ENCODE data around the gene UCMA. TPM values are rescaled to one million over a fixed set of nuclear protein-coding genes. Genes with fewer than 3 reads are reported as not detected.

The UCMA gene
- total RNA-seq, 2 experiments from 2014 or later, result not detected

GRCh38 chr10:13231808-13232207 is 2.4 kb downstream of the UCMA start:
- no peak overlapping the region for H3K4me3 Mint-ChIP-seq
- ChIA-PET CTCF (no interaction called here), POLR2A (no interaction called here)
- no peaks in the 10 kb centered on the region for H3K36me3 Mint-ChIP-seq (ENCODE audit: low read depth)
- no peaks in the 10 kb centered on the region for H3K4me1 Mint-ChIP-seq
- DNase-seq (no peak), ATAC-seq (no peak)
- no peaks in the 10 kb centered on the region for H3K9me3 Mint-ChIP-seq (ENCODE audit: low read depth)
- intact Hi-C loops (cut with DNase I, micrococcal nuclease), result no loop called here
- no peaks in the 10 kb centered on the region for H3K27me3 Mint-ChIP-seq
- H3K27ac Mint-ChIP-seq, result no peak overlapping the region

GRCh38 chr10:13231190-13231589 is 3.0 kb downstream of the UCMA start:
- ChIA-PET POLR2A (no interaction called here), CTCF (no interaction called here)
- no peaks in the 10 kb centered on the region for H3K36me3 Mint-ChIP-seq (ENCODE audit: low read depth)
- ATAC-seq, result no peak
- H3K27me3 Mint-ChIP-seq, result no peaks in the 10 kb centered on the region
- no peak overlapping the region for H3K27ac Mint-ChIP-seq
- intact Hi-C loops (cut with DNase I, micrococcal nuclease), result no loop called here
- H3K4me1 Mint-ChIP-seq, result no peaks in the 10 kb centered on the region
- no peaks in the 10 kb centered on the region for H3K9me3 Mint-ChIP-seq (ENCODE audit: low read depth)
- no peak for DNase-seq
- no peak overlapping the region for H3K4me3 Mint-ChIP-seq

- ATAC-seq, result no peak
- no peaks in the 10 kb centered on the region for H3K27me3 Mint-ChIP-seq
- H3K4me1 Mint-ChIP-seq, result no peaks in the 10 kb centered on the region
- no peaks in the 10 kb centered on the region for H3K9me3 Mint-ChIP-seq (ENCODE audit: low read depth)
- no peak overlapping the region for H3K4me3 Mint-ChIP-seq
- no peaks in the 10 kb centered on the region for H3K36me3 Mint-ChIP-seq (ENCODE audit: low read depth)
- ChIA-PET POLR2A (no interaction called here), CTCF (no interaction called here)
- H3K27ac Mint-ChIP-seq, result no peak overlapping the region
- intact Hi-C loops (cut with DNase I, micrococcal nuclease), result no loop called here
- no peak for DNase-seq
These were observed 7.1 kb downstream of the UCMA start for GRCh38 chr10:13227031-13227430.

GRCh38 chr10:13225601-13226000 is 8.6 kb downstream of the UCMA start:
- no peaks in the 10 kb centered on the region for H3K36me3 Mint-ChIP-seq (ENCODE audit: low read depth)
- H3K4me1 Mint-ChIP-seq, result no peaks in the 10 kb centered on the region
- ChIA-PET CTCF (no interaction called here), POLR2A (no interaction called here)
- H3K4me3 Mint-ChIP-seq, result no peak overlapping the region
- H3K9me3 Mint-ChIP-seq (ENCODE audit: low read depth), result no peaks in the 10 kb centered on the region
- intact Hi-C loops (cut with DNase I, micrococcal nuclease), result no loop called here
- no peak overlapping the region for H3K27ac Mint-ChIP-seq
- no peak for ATAC-seq
- no peak for DNase-seq
- H3K27me3 Mint-ChIP-seq, result no peaks in the 10 kb centered on the region

- Mint-ChIP-seq H3K4me3 (no peak overlapping the region), H3K9me3 (ENCODE audit: low read depth) (no peaks in the 10 kb centered on the region), H3K27ac (no peak overlapping the region), H3K36me3 (ENCODE audit: low read depth) (no peaks in the 10 kb centered on the region), H3K4me1 (no peaks in the 10 kb centered on the region), H3K27me3 (no peaks in the 10 kb centered on the region)
- no peak for ATAC-seq
- no peak for DNase-seq
- intact Hi-C loops (cut with DNase I, micrococcal nuclease), result no loop called here
- ChIA-PET CTCF (interaction anchor here (1.1 kb wide), 1 partner anchor 148 kb away, joined by 3 read pairs; no protein-coding TSS in a partner anchor), POLR2A (no interaction called here)
These were observed 9.8 kb downstream of the UCMA start for GRCh38 chr10:13224210-13224995.

GRCh38 chr10:13223241-13223640 is 10.9 kb downstream of the UCMA start:
- Mint-ChIP-seq H3K4me1 (no peaks in the 10 kb centered on the region), H3K27ac (no peak overlapping the region), H3K4me3 (no peak overlapping the region), H3K27me3 (no peaks in the 10 kb centered on the region), H3K36me3 (ENCODE audit: low read depth) (no peaks in the 10 kb centered on the region), H3K9me3 (ENCODE audit: low read depth) (no peaks in the 10 kb centered on the region)
- POLR2A ChIA-PET, result no interaction called here
- ATAC-seq (no peak), DNase-seq (no peak)
- CTCF ChIA-PET, result no interaction called here
- intact Hi-C loops (cut with DNase I, micrococcal nuclease), result no loop called here

GRCh38 chr10:13222566-13222965 is 11.6 kb downstream of the UCMA start:
- Mint-ChIP-seq H3K27me3 (no peaks in the 10 kb centered on the region), H3K27ac (no peak overlapping the region), H3K4me1 (no peaks in the 10 kb centered on the region), H3K36me3 (ENCODE audit: low read depth) (no peaks in the 10 kb centered on the region), H3K9me3 (ENCODE audit: low read depth) (no peaks in the 10 kb centered on the region), H3K4me3 (no peak overlapping the region)
- ChIA-PET CTCF (no interaction called here), POLR2A (no interaction called here)
- ATAC-seq, result no peak
- intact Hi-C loops (cut with DNase I, micrococcal nuclease), result no loop called here
- DNase-seq, result no peak

- ATAC-seq, result no peak
- POLR2A ChIA-PET, result no interaction called here
These were observed 12.0 kb downstream of the UCMA start for GRCh38 chr10:13222151-13222550.

GRCh38 chr10:13221572-13221971 is 12.6 kb downstream of the UCMA start:
- intact Hi-C loops (cut with DNase I, micrococcal nuclease), result no loop called here
- no peaks in the 10 kb centered on the region for H3K4me1 Mint-ChIP-seq
- no peaks in the 10 kb centered on the region for H3K36me3 Mint-ChIP-seq (ENCODE audit: low read depth)
- H3K27me3 Mint-ChIP-seq, result no peaks in the 10 kb centered on the region
- H3K9me3 Mint-ChIP-seq (ENCODE audit: low read depth), result no peaks in the 10 kb centered on the region
- ATAC-seq (no peak), DNase-seq (no peak)
- no peak overlapping the region for H3K27ac Mint-ChIP-seq
- H3K4me3 Mint-ChIP-seq, result no peak overlapping the region
- ChIA-PET POLR2A (no interaction called here), CTCF (no interaction called here)

More at GRCh38 chr10:13222151-13222550, 12.0 kb downstream of the UCMA start:
- CTCF ChIA-PET, result no interaction called here
- intact Hi-C loops (cut with DNase I, micrococcal nuclease), result no loop called here
- no peaks in the 10 kb centered on the region for H3K36me3 Mint-ChIP-seq (ENCODE audit: low read depth)
- no peak for DNase-seq
- no peaks in the 10 kb centered on the region for H3K4me1 Mint-ChIP-seq
- H3K4me3 Mint-ChIP-seq, result no peak overlapping the region
- no peak overlapping the region for H3K27ac Mint-ChIP-seq
- no peaks in the 10 kb centered on the region for H3K9me3 Mint-ChIP-seq (ENCODE audit: low read depth)
- no peaks in the 10 kb centered on the region for H3K27me3 Mint-ChIP-seq

- Mint-ChIP-seq H3K4me1 (no peaks in the 10 kb centered on the region), H3K27me3 (no peaks in the 10 kb centered on the region), H3K36me3 (ENCODE audit: low read depth) (peaks cover 3% of the 10 kb centered on the region), H3K27ac (no peak overlapping the region), H3K9me3 (ENCODE audit: low read depth) (no peaks in the 10 kb centered on the region), H3K4me3 (no peak overlapping the region)
- POLR2A ChIA-PET, result no interaction called here
- ATAC-seq (no peak), DNase-seq (peak; percentile 33)
- intact Hi-C loops (cut with DNase I, micrococcal nuclease), result no loop called here
- CTCF ChIA-PET, result interaction anchor here (0.6 to 0.8 kb wide), 2 partner anchors 83 to 447 kb away, joined by 3 read pairs; no protein-coding TSS in a partner anchor
These were observed 14.2 kb downstream of the UCMA start for GRCh38 chr10:13219685-13220670.

- Mint-ChIP-seq H3K9me3 (ENCODE audit: low read depth) (no peaks in the 10 kb centered on the region), H3K27me3 (no peaks in the 10 kb centered on the region), H3K4me1 (no peaks in the 10 kb centered on the region), H3K4me3 (no peak overlapping the region), H3K36me3 (ENCODE audit: low read depth) (peaks cover 3% of the 10 kb centered on the region), H3K27ac (no peak overlapping the region)
- POLR2A ChIA-PET, result no interaction called here
- no peak for DNase-seq
- intact Hi-C loops (cut with DNase I, micrococcal nuclease), result no loop called here
- CTCF ChIA-PET, result no interaction called here
- no peak for ATAC-seq
These were observed 15.3 kb downstream of the UCMA start for GRCh38 chr10:13218878-13219277.

- H3K27me3 Mint-ChIP-seq, result no peaks in the 10 kb centered on the region
- H3K27ac Mint-ChIP-seq, result no peak overlapping the region
- CTCF ChIA-PET, result interaction anchor here (0.6 to 0.7 kb wide), 2 partner anchors 10 to 90 kb away, joined by 3 read pairs; no protein-coding TSS in a partner anchor
- ATAC-seq, result no peak
- H3K4me1 Mint-ChIP-seq, result no peaks in the 10 kb centered on the region
- peaks cover 38% of the 10 kb centered on the region for H3K36me3 Mint-ChIP-seq (ENCODE audit: low read depth)
- POLR2A ChIA-PET, result interaction anchor here (0.6 kb wide), 1 partner anchor 31 kb away, joined by 6 read pairs; no protein-coding TSS in a partner anchor
- DNase-seq, result no peak
- intact Hi-C loops (cut with DNase I, micrococcal nuclease), result no loop called here
- H3K9me3 Mint-ChIP-seq (ENCODE audit: low read depth), result no peaks in the 10 kb centered on the region
- H3K4me3 Mint-ChIP-seq, result no peak overlapping the region
These were observed 21.0 kb downstream of the UCMA start for GRCh38 chr10:13213163-13213562.
